Activated T-cell treated with anti-CD3 and anti-CD28 coated beads for 1 hour (primary cell): ENCODE measurements around the gene NEDD8.

Source experiments
- DNase-seq: peaks from one replicate; pipeline ENCODE4 v3.0.0-alpha.2; 2020; ENCODE audit warnings: low read depth

NEDD8 gene

DNA sequence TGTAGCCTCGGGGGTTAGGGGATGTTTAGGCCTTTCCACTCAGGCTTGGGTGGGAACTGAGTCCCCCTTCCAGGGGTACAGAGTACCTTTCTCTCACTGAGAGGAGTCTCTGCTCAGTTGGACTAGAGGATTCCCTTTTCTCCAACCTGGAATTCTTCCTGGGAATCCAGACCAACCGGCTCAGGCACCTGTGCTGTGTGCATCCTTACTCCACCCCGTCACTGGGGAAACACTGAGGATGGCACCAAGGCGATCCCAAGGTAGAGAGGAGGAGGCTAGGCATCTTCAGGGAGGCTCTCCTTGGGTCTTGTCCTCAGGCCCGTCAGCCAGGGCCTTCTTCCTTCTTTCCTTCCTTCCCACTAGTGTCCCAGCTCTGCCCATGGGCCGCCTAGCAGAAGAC lies 31.7 kb upstream of the NEDD8 start:
- no peak for DNase-seq

DNA sequence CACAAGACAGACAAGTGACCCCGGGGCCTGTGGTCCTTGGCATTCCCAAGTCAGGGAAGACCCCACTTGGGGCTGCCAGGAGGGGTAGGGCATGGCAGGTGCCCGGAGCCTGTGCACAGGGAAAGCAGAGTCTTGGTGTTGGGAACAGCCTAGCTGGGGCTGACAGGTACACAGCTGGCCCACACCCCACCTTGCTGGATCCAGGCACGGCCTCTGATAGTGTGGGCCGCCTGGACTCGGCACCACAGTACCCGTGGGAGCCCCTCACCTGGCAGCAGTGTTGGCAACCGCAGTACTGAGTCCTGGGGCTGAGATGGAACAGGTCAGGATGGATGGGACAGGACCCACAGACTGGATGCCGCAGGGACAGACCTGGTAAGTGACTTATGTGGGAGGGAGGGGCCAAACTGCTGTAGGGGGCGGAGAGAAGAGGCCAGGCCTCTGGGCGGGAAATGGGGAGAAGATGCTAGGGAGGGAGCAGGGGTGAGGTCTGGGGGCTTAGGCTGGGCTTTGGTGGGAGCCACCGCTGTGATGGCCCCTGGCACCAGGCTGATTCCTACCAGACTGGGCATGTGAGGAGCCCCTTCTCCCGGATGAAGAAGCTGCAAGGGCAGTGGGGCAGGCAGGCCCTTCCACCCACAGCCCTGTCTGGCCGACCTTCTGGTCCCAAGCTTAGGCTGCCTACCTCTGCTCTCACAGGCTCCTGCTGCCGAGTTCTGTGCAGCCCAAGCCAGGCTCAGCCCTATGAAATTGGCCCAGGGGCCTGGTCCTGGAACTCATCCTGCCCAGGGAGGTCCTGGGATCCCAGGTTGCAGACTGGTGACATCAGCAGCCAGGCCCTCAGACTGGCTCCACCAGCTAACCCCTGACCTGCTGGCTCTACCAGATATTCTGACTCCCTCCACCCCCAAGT lies 30.9 kb upstream of the NEDD8 start, which contains the start of gene TGM1:
TSS of gene TGM1 (minus strand) at position 357 of the 913 bp plus-strand sequence. CDS start 825 bp downstream, outside the sequence.
- no peak for DNase-seq

GRCh38 chr14:24261969-24262327 lies 29.8 kb upstream of the NEDD8 start:
- no peak for DNase-seq

DNA sequence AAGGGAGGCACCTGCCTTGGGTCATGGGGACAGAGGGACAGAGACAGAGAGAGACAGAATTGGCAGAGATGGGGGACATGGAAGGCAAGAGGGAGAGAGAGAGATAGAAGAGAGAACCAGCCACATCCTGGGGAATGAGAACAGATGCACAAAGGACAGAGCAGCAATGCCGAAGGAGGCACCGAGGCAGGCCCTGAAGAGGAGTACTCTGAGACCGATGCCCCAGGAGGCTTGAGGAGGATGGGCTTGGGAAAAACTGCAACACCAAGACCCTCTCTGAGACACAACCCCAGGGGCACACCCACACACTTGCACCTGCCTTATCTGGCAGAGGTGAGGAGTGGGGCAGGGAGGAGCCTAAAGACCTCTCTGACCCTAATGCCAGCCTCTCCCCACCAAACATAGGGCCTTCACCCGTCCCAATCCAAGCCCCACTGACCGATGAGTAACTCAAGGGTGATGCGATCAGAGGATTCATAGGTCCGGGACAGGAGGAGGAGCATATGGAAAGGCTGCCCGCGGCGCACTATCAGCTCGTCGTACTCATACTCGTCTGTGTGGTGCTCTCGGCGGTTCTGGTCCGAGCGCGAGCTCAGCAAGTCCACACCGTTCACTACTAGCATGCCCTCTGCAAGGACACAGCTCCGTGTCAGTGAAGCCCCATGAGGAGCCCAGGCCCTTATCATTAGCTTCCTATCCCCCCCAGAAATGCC lies 29.2 kb upstream of the NEDD8 start:
- DNase-seq = no peak

DNA sequence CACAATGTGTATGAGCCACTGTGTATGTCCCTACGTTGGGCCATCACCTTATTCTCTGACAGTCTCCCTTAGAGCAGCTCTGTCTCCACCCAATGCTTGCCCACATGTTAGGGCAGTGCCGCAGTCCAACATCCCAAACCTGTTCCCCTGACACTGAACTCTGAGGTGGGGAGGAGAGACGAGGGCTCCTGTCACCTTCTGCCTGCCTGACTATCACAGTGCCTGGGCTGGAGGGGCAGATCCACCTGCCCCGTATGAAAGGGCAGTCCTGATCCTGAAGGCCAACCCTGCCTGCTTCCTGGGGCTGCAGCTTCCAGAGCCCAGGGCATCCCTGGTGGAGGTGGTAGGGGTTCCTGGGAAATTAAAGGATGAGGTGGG lies 28.6 kb upstream of the NEDD8 start:
- no peak for DNase-seq

GRCh38 chr14:24260026-24260779 lies 28.0 kb upstream of the NEDD8 start:
- DNase-seq = no peak

- no peak for DNase-seq
These were observed 27.3 kb upstream of the NEDD8 start for GRCh38 chr14:24259282-24260025.

- DNase-seq = no peak
These were observed 26.5 kb upstream of the NEDD8 start for GRCh38 chr14:24258548-24259265.

DNA sequence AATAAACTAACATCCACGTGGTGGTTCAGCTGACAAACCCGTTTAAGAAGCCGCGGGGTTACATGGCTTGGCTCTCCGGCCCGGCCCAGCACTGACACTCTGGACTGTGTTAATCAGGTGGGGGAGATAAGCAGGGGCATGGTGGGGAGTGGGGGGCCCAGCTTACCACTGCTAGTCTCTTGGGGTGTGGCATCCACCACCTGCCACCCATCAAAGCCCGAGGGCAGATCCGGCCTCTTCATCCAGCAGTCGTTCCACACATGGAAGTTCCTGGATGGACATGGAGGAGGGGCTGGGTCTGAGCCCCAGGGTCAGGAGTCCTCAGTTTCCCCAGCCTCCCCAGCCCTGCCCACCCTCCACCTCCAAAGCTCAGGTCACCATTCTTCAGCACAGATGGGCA lies 26.0 kb upstream of the NEDD8 start:
- no peak for DNase-seq

GRCh38 chr14:24256960-24257359 lies 24.8 kb upstream of the NEDD8 start:
- DNase-seq = no peak

- DNase-seq = no peak
These were observed 24.0 kb upstream of the NEDD8 start for GRCh38 chr14:24255931-24256711.

DNA sequence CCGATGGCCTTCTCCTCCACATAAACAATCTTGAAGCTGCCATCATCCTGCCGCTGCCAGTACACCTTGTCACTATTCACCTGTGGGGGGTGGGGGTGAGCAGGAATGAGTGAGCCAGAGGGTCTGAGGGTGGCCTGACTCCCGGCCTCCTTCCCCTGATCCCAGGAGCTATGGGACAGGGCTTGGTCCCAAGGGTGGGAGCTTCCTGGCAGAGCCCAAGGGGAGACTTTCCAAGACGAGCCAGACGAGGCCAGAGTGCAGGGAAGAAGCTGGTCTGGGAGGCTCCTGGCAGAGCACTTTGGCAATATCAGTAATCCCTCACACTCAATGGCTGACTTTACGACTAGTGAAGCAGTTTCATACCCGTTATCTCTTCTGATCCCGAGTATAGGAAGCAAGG lies 23.3 kb upstream of the NEDD8 start:
- no peak for DNase-seq

DNA sequence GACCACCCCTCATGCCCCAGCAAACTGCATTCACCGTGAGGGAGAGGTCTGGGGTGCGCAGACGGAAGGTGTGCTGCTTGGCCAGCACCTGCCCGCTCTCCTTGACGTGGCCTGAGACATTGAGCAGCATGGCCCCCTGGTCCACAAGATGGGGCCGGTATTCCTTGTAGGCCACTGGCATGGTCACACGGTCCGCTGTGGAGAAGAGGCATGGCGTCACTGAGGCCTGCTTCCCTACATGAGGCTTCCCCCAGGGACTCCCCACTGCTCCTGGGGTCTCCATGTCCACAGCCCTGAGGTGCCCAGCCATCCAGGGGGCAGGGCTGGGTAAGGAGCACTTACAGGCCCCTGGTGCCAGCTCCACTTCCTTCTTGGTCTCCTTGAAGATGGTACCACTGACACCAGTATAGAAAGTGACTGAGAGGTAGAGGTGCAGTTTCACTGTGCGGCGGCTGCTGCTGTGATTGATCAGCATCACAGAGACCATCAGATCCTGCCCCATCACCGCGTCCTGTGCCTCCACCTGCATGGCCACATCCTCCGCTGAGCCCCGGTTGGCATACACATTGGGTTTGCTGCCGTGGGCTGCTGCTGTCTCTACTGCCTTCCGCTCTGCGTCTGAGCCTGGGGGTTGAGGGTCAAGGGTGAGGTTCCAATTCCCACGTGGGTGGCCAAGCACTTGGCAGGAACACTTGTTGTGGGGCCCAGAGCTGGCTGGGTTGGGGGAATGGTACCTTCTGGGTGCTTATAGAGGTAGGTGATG lies 22.6 kb upstream of the NEDD8 start:
- DNase-seq = no peak

GRCh38 chr14:24253936-24254335 lies 21.8 kb upstream of the NEDD8 start:
- no peak for DNase-seq

DNA sequence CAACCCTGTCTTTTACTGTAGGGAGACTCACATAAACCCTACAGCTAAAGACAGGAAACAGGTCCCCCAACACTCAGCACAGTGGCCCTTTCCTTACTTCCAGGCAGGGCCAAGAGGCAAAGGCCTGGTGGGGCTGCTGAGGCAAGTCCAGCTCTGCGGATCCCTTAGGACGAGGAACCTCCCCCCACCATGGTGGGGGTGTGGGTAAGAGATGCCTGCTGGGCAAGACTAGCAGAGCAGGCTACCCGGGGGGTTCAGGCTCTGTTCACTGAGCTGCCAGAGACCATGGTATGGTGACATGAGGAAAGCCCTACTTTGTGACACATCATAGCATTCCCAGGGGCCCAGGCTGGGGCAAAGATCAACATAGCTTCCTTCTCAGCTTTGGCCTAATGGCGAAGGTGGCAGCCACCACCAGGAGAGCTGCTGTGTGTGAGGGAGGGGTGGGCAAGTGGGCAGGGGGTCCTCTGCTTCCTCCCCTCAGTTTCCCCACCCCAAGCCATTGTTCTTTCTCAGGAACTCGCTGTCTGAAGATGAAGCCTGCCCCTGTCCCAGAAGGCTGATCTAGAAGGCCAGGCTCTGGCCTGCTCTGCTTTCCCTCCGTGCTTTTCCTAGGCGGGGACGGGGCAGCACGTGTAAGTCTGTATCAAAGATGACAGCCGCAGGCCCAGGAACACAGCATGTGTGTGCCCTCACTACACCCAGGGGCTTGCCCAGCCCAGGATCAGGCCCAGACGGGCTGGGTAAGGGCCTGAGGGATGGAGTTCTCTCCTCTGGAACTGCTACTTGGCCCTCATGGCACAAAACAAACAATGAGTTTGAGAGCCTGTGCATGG lies 20.3 kb upstream of the NEDD8 start:
- no peak for DNase-seq

- no peak for DNase-seq
These were observed 19.7 kb upstream of the NEDD8 start for GRCh38 chr14:24251880-24252288.

- DNase-seq = no peak
These were observed 18.2 kb upstream of the NEDD8 start for GRCh38 chr14:24250354-24250753.

DNA sequence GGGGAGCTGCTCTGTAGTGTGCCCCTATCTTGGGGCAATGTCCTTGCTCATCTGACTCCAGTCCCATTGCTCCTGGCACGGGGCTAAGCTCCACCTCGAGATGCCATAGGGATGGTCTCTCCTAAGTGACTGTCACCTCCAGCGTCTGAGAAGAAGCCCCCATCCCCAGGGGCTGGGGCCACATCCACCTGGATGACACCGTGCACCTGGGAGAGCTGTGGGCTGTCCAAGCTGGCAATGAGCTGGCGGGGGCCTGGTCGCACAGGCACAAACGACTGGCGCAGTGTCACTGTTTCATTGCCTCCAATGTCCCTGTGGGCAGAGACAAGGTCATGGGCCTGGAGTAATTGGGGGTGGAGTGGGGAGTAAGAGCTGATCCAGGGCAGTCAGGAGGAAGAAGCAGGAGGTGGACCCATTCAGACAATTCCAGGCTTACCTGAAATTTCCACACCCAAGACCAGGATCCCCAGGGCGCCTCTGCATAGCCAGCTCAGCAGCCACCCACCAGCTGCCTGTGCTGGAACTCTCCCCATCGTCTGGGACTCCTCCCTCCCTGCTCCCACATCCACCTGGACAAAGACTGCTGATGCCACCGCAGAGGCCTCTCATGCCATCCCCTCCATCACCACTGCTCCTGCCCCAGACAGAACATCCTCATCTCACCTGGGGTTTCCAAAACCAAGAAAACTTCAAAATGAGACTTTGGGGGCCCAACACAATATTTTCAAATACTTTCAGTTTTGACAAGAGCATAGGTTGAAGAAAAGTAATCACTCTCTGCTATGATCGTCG lies 17.3 kb upstream of the NEDD8 start:
- DNase-seq = no peak
